Activated T-helper 2 cell treated with anti-CD3 and anti-CD28 coated beads, Interferon-gamma antibody, Interleukin-2, Interleukin-4, amounts not matched to agents 10 μg/mL and 5 μg/mL and 100 μg/mL, durations not matched to agents 14 hours and 24 hours and 36 hours (primary cell): ENCODE results near the gene MAGIX. TPM values are rescaled to one million over a fixed set of nuclear protein-coding genes. Genes with fewer than 3 reads are reported as not detected.

Experiments used
- DNase-seq: peaks from one replicate; pipeline ENCODE4 v3.0.0; 2021; ENCODE audit warnings: low spot score
- H3K27ac Mint-ChIP-seq: one replicate; pipeline ENCODE4 v1.8.0; 2021; ENCODE audit warnings: mixed read lengths
- H3K27me3 Mint-ChIP-seq: one replicate; pipeline ENCODE4 v1.8.0; 2021; ENCODE audit warnings: low read depth, mixed read lengths
- H3K36me3 Mint-ChIP-seq: one replicate; pipeline ENCODE4 v1.8.0; 2021; ENCODE audit warnings: low read depth, mixed read lengths
- H3K4me1 Mint-ChIP-seq: one replicate; pipeline ENCODE4 v1.8.0; 2021; ENCODE audit warnings: low read depth, mixed read lengths
- H3K4me3 Mint-ChIP-seq: one replicate; pipeline ENCODE4 v1.8.0; 2021; ENCODE audit warnings: low read depth, mild to moderate bottlenecking, moderate library complexity, mixed read lengths
- H3K9me3 Mint-ChIP-seq: one replicate; pipeline ENCODE4 v1.8.0; 2021; ENCODE audit warnings: mixed read lengths
- intact Hi-C: fragments of 100-400 bp; cut with micrococcal nuclease; formaldehyde crosslinking; loops from one replicate; pipeline ENCODE4 v1.15.1; 2023
- total RNA-seq: library from RNA; stranded (reverse); gene quantifications from 2 replicates; pipeline ENCODE4 v1.2.3, GENCODE V29; 2022

Gene MAGIX
- total RNA-seq, 1 donor from 2014 or later, result 1.6 TPM

GRCh38 chrX:49205443-49205842 is 42.9 kb downstream of the MAGIX start:
- Mint-ChIP-seq H3K4me3 (no peak overlapping the region), H3K27me3 (no peaks in the 10 kb centered on the region), H3K36me3 (no peaks in the 10 kb centered on the region), H3K27ac (no peak overlapping the region), H3K4me1 (peaks cover 3% of the 10 kb centered on the region), H3K9me3 (no peaks in the 10 kb centered on the region)
- intact Hi-C loops, result no loop called here
- DNase-seq, result no peak

DNA sequence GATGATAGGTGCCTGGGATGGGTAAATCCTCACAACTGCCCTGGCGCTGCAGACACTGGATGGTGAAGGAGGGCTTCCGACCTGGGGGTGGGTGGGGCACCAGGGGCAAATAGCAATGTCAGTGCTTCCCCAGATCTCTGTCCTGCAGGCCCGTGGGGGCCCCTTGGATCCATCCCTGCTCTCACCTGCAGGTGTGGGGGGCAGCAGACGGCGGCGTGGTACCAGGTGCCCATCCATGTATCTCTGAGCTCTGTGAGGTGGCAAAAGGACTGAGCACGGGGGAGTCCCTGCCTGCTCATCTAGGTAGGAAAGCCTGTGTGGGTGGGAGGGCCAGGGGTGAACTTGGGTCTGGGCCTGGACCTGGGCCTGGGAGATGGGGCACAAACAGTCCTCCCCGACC is 44.0 kb downstream of the MAGIX start:
- Mint-ChIP-seq H3K9me3 (no peaks in the 10 kb centered on the region), H3K27me3 (no peaks in the 10 kb centered on the region), H3K4me3 (no peak overlapping the region), H3K4me1 (no peaks in the 10 kb centered on the region), H3K27ac (no peak overlapping the region), H3K36me3 (no peaks in the 10 kb centered on the region)
- intact Hi-C loops, result no loop called here
- DNase-seq, result no peak

DNA sequence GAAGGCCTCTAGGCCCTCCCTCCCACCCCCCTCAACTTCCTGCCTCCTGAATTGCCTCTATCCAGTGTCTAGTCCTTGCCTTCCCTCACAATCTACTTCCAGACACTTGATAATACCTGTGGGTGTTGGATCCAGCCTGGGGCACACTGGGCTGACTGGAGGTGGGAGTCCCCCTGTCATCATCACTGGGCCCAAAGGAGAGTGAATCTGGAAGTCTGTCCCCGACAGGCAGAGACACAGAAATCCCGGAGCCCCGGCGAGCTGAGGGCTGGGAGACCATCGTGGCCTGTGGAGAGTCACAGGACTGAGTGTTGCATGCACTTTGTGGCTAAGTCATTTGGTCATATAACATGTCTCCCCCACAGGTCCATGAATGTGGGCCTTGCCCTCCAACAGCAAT is 45.8 kb downstream of the MAGIX start:
- no peaks in the 10 kb centered on the region for H3K9me3 Mint-ChIP-seq

GRCh38 chrX:49209434-49210251 is 47.1 kb downstream of the MAGIX start:
- Mint-ChIP-seq H3K4me1 (no peaks in the 10 kb centered on the region), H3K27ac (no peak overlapping the region), H3K4me3 (no peak overlapping the region), H3K36me3 (no peaks in the 10 kb centered on the region), H3K9me3 (no peaks in the 10 kb centered on the region), H3K27me3 (no peaks in the 10 kb centered on the region)
- intact Hi-C loops, result no loop called here
- no peak for DNase-seq

More for the DNA sequence above, 45.8 kb downstream of the MAGIX start:
- no peak for DNase-seq
- Mint-ChIP-seq H3K4me3 (no peak overlapping the region), H3K36me3 (no peaks in the 10 kb centered on the region), H3K27ac (no peak overlapping the region), H3K4me1 (no peaks in the 10 kb centered on the region), H3K27me3 (no peaks in the 10 kb centered on the region)
- intact Hi-C loops, result no loop called here

DNA sequence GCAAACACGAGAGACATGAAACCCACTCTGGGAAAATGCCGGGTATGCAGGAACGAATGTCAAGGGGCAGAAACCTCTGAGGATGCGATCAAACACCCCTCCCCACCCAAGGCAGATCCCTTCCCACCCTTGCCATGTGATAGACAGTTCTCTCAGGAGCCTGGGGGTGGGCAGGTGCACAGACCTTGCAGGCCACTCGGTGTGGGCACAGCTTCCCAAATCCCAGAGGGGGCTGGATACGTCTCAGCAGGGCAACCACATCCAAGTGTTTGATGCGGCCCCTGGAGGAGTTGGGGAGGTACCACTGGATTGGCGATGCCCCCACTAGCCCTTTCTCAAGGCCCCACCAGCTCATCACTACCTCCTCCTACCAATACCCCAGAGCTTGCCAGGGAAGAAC is 47.8 kb downstream of the MAGIX start:
- Mint-ChIP-seq H3K36me3 (no peaks in the 10 kb centered on the region), H3K4me1 (no peaks in the 10 kb centered on the region), H3K9me3 (no peaks in the 10 kb centered on the region), H3K27ac (no peak overlapping the region), H3K4me3 (no peak overlapping the region), H3K27me3 (no peaks in the 10 kb centered on the region)
- intact Hi-C loops, result no loop called here
- DNase-seq, result no peak

GRCh38 chrX:49211074-49211473 is 48.5 kb downstream of the MAGIX start:
- Mint-ChIP-seq H3K4me3 (no peak overlapping the region), H3K36me3 (no peaks in the 10 kb centered on the region), H3K27me3 (no peaks in the 10 kb centered on the region), H3K27ac (no peak overlapping the region), H3K9me3 (no peaks in the 10 kb centered on the region), H3K4me1 (no peaks in the 10 kb centered on the region)
- no peak for DNase-seq
- intact Hi-C loops, result no loop called here

- Mint-ChIP-seq H3K27me3 (no peaks in the 10 kb centered on the region), H3K4me3 (no peak overlapping the region), H3K9me3 (no peaks in the 10 kb centered on the region), H3K4me1 (no peaks in the 10 kb centered on the region), H3K27ac (no peak overlapping the region), H3K36me3 (no peaks in the 10 kb centered on the region)
- intact Hi-C loops, result no loop called here
- no peak for DNase-seq
These were observed 49.7 kb downstream of the MAGIX start for GRCh38 chrX:49212209-49212608.

GRCh38 chrX:49212861-49213260 is 50.3 kb downstream of the MAGIX start:
- Mint-ChIP-seq H3K9me3 (no peaks in the 10 kb centered on the region), H3K36me3 (no peaks in the 10 kb centered on the region), H3K4me3 (no peak overlapping the region), H3K4me1 (no peaks in the 10 kb centered on the region), H3K27ac (no peak overlapping the region), H3K27me3 (no peaks in the 10 kb centered on the region)
- intact Hi-C loops, result no loop called here
- no peak for DNase-seq

GRCh38 chrX:49214416-49214815 is 51.9 kb downstream of the MAGIX start:
- no peak for DNase-seq
- H3K27ac Mint-ChIP-seq, result no peak overlapping the region
- no peak overlapping the region for H3K4me3 Mint-ChIP-seq
- intact Hi-C loops, result no loop called here
- no peaks in the 10 kb centered on the region for H3K9me3 Mint-ChIP-seq
- H3K4me1 Mint-ChIP-seq, result no peaks in the 10 kb centered on the region
- no peaks in the 10 kb centered on the region for H3K27me3 Mint-ChIP-seq
- no peaks in the 10 kb centered on the region for H3K36me3 Mint-ChIP-seq

DNA sequence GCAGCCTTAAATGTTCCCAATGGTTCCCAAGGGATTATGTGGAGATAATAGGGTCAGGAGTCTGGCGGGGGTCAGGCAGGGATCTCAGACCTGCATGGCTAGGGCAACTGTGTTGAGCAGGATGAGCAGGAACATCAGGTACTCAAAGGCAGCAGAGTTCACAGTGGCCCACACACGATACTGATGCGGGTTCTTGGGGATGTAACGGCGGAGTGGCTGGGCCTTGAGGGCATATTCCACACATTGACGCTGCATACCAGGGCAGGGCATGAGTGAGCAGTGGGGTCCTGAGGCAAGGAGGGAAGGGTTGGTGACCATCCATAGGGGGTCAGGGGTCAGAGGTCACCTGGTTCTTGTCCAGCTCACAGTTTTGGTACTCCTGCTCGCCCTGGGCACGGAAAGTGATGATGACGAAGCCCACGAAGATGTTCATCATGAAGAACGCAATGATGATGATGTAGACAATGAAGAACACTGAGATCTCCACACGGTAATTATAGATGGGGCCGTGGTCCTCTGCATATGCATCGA is 52.5 kb downstream of the MAGIX start:
- Mint-ChIP-seq H3K4me1 (no peaks in the 10 kb centered on the region), H3K27ac (no peak overlapping the region), H3K27me3 (no peaks in the 10 kb centered on the region), H3K4me3 (no peak overlapping the region), H3K36me3 (no peaks in the 10 kb centered on the region), H3K9me3 (no peaks in the 10 kb centered on the region)
- intact Hi-C loops, result no loop called here
- DNase-seq, result no peak

Other genes starting within 250 kb of the MAGIX start
- 313 and 315 TPM in 2 replicates for gene PIM2, start 243.7 kb upstream of the MAGIX start, total RNA-seq
- 73.9 and 77.9 TPM in 2 replicates for gene OTUD5, start 205.2 kb upstream of the MAGIX start, total RNA-seq
- gene KCND1, start 190.9 kb upstream of the MAGIX start, total RNA-seq, result 2.9 and 3.3 TPM in 2 replicates
- 86.5 and 93.1 TPM in 2 replicates for gene GRIPAP1, start 160.5 kb upstream of the MAGIX start, total RNA-seq
- 28.4 and 28.5 TPM in 2 replicates for gene TFE3, start 119.4 kb upstream of the MAGIX start, total RNA-seq
- 4.6 and 6.6 TPM in 2 replicates for gene CCDC120, start 103.8 kb upstream of the MAGIX start, total RNA-seq
- 14.2 and 14.4 TPM in 2 replicates for gene PRAF2, start 88.8 kb upstream of the MAGIX start, total RNA-seq
- gene WDR45, start 82.9 kb upstream of the MAGIX start, total RNA-seq, result 37.9 and 43.5 TPM in 2 replicates
- 25.8 and 26.3 TPM in 2 replicates for gene GPKOW, start 39.0 kb upstream of the MAGIX start, total RNA-seq
- gene PLP2, start 9.1 kb downstream of the MAGIX start, total RNA-seq, result 112 and 116 TPM in 2 replicates
- 24.5 and 26.9 TPM in 2 replicates for gene PRICKLE3, start 23.6 kb downstream of the MAGIX start, total RNA-seq
- gene SYP, start 37.4 kb downstream of the MAGIX start, total RNA-seq, result 3.8 and 4.3 TPM in 2 replicates
- 0.23 and 0.32 TPM in 2 replicates for gene CACNA1F, start 70.6 kb downstream of the MAGIX start, total RNA-seq
- 30.2 and 32.0 TPM in 2 replicates for gene CCDC22, start 72.7 kb downstream of the MAGIX start, total RNA-seq
- 28.9 and 29.4 TPM in 2 replicates for gene FOXP3, start 102.0 kb downstream of the MAGIX start, total RNA-seq
- gene PPP1R3F, start 107.0 kb downstream of the MAGIX start, total RNA-seq, result 7.9 and 10.1 TPM in 2 replicates
- gene GAGE10, start 140.9 kb downstream of the MAGIX start, total RNA-seq, result not detected in 2 replicates
- not detected in 2 replicates for gene GAGE12J, start 159.3 kb downstream of the MAGIX start, total RNA-seq
- gene GAGE13, start 168.8 kb downstream of the MAGIX start, total RNA-seq, result not detected in 2 replicates